HCT116 (cell line): ENCODE data around the gene ALOXE3. TPM values are rescaled to one million over a fixed set of nuclear protein-coding genes. Genes with fewer than 3 reads are reported as not detected.
"Not testable (repeated sequence)": the region's sequence is repeated elsewhere in the genome, so short reads cannot be mapped to it uniquely, and the experiment has no call there.

Experiments used
- ATAC-seq: fragments of 200-7000 bp; cut with Tn5 transposase; 2 replicates; pipeline ENCODE4 v1.9.1; 2020; ENCODE audit warnings: mild to moderate bottlenecking, moderate library complexity
- BruUV-seq: library from RNA; stranded (reverse); fragments of 400-500 nt; replicated peaks from 2 replicates; lab custom pipeline; 2021; lab: Mats Ljungman, UMichigan
- CTCF ChIA-PET: fragments of 300-600 bp; sonication (Branson Sonifier 250); formaldehyde crosslinking; loops from one replicate; lab custom pipeline; 2021; ENCODE audit warnings: antibody characterized with exemption; lab: Charles Lee
- POLR2A ChIA-PET: fragments of 300-600, 350-600 bp; sonication (Branson Sonifier 250); formaldehyde crosslinking; loops from one replicate; lab custom pipeline; 2021; ENCODE audit warnings: antibody characterized with exemption; lab: Charles Lee
- RAD21 ChIA-PET, 2 experiments: fragments of 300-600 bp; sonication (Branson Sonifier 250); formaldehyde crosslinking; loops; one replicate each; lab custom pipeline; 2023; ENCODE audit warnings: low total read pairs in 2 of 2; ENCODE audit not compliant: uncharacterized antibody in 2 of 2, unreplicated experiment in 2 of 2, low non-redundant PET in 1 of 2; lab: Charles Lee
- DNase-seq: peaks from one replicate; pipeline ENCODE4 v3.0.0-alpha.2; 2010; ENCODE audit warnings: low read depth, low spot score
- H2AFZ ChIP-seq: fragments of 200-600 bp; shearing (Covaris generic), sonication (generic); 2 replicates; pipeline ENCODE4 v1.6.1; 2017; ENCODE audit warnings: low read depth, mixed run types, mixed read lengths, antibody characterized with exemption, low read length; ENCODE audit not compliant: poor library complexity, severe bottlenecking
- H3K27ac ChIP-seq: 2 replicates; pipeline ENCODE4 v1.5.1; 2012; ENCODE audit warnings: low read depth, low read length
- H3K27me3 ChIP-seq: fragments of 200-600 bp; sonication (generic); 2 replicates; pipeline ENCODE4 v1.6.1; 2016; ENCODE audit warnings: mixed run types, low read length, mixed read lengths; ENCODE audit not compliant: insufficient read depth
- H3K36me3 ChIP-seq, 2 experiments: fragments of 200-500 bp in 1 of 2; fragments of 200-600 bp in 1 of 2; sonication (Bioruptor generic) in 1 of 2; sonication (generic) in 1 of 2; 2 replicates each; pipeline versions ENCODE4 v1.5.1 to v1.6.1; 2014 to 2016; ENCODE audit warnings: low read length in 2 of 2, inconsistent platforms in 1 of 2, mixed read lengths in 1 of 2, mixed run types in 1 of 2; ENCODE audit not compliant: insufficient read depth in 2 of 2, control insufficient read depth in 1 of 2
- H3K4me1 ChIP-seq, 2 experiments: fragments of 200-600 bp in 1 of 2; sonication (generic) in 1 of 2; 2 replicates each; pipeline versions ENCODE4 v1.5.1 to v1.6.1; 2012 to 2017; ENCODE audit warnings: low read length in 2 of 2, inconsistent platforms in 1 of 2, mild to moderate bottlenecking in 1 of 2, mixed read lengths in 1 of 2, mixed run types in 1 of 2, moderate library complexity in 1 of 2; ENCODE audit not compliant: insufficient read depth in 2 of 2, control insufficient read depth in 1 of 2
- H3K4me2 ChIP-seq: fragments of 200-600 bp; sonication (generic); 2 replicates; pipeline ENCODE4 v1.6.1; 2017; ENCODE audit warnings: mixed run types, low read length, mixed read lengths
- H3K4me3 ChIP-seq, 2 experiments: fragments of 200-600 bp in 1 of 2; sonication (generic) in 1 of 2; replicated peaks in 1 of 2; 2 replicates each; pipeline ENCODE4 v1.5.1; 2011 to 2016; ENCODE audit warnings: low read length in 2 of 2, control low read depth in 1 of 2, low read depth in 1 of 2, mild to moderate bottlenecking in 1 of 2, mixed read lengths in 1 of 2, mixed run types in 1 of 2
- H3K79me2 ChIP-seq: fragments of 200-600 bp; sonication (generic); 2 replicates; pipeline ENCODE4 v1.6.1; 2017; ENCODE audit warnings: mild to moderate bottlenecking, mixed run types, low read length, moderate library complexity, mixed read lengths; ENCODE audit not compliant: insufficient read depth
- H3K9ac ChIP-seq: fragments of 200-600 bp; sonication (generic); 2 replicates; pipeline ENCODE4 v1.6.1; 2016; ENCODE audit warnings: low read length, mixed read lengths
- H3K9me2 ChIP-seq: fragments of 200-600 bp; sonication (generic), shearing (Covaris generic); 2 replicates; pipeline ENCODE4 v1.6.1; 2017; ENCODE audit warnings: mixed run types, mild to moderate bottlenecking, moderate library complexity; ENCODE audit not compliant: insufficient read depth
- H3K9me3 ChIP-seq, 2 experiments: fragments of 200-500 bp in 1 of 2; fragments of 200-600 bp in 1 of 2; sonication (Bioruptor generic) in 1 of 2; sonication (generic) in 1 of 2; 2 replicates each; pipeline ENCODE4 v1.6.1; 2014 to 2017; ENCODE audit warnings: low read length in 2 of 2, mixed read lengths in 2 of 2, inconsistent platforms in 1 of 2, low read depth in 1 of 2, mild to moderate bottlenecking in 1 of 2, mixed run types in 1 of 2, moderate library complexity in 1 of 2; ENCODE audit not compliant: control insufficient read depth in 1 of 2, insufficient read depth in 1 of 2
- H4K20me1 ChIP-seq: fragments of 200-600 bp; sonication (generic), shearing (Covaris generic); 2 replicates; pipeline ENCODE4 v1.6.1; 2017; ENCODE audit warnings: mixed run types, mild to moderate bottlenecking, moderate library complexity; ENCODE audit not compliant: insufficient read depth
- ATF3 ChIP-seq: IDR thresholded peaks from 2 replicates; pipeline ENCODE4 v1.6.1; 2012
- MAX ChIP-seq: IDR thresholded peaks from 2 replicates; pipeline ENCODE4 v1.6.1; 2012
- POLR2AphosphoS5 ChIP-seq: IDR thresholded peaks from 2 replicates; pipeline ENCODE4 v1.6.1; 2011; ENCODE audit warnings: mild to moderate bottlenecking, low read depth, low read length, moderate library complexity
- RAD21 ChIP-seq: IDR thresholded peaks from 2 replicates; pipeline ENCODE4 v1.6.1; 2012; ENCODE audit warnings: low read depth, mild to moderate bottlenecking
- SP1 ChIP-seq: IDR thresholded peaks from 2 replicates; pipeline ENCODE4 v1.6.1; 2012; ENCODE audit warnings: low read depth
- TCF7L2 ChIP-seq: IDR thresholded peaks from 2 replicates; pipeline ENCODE4 v1.7.0; 2011; ENCODE audit warnings: borderline replicate concordance, inconsistent platforms; ENCODE audit not compliant: insufficient read depth, insufficient read length; ENCODE audit errors: extremely low read depth
- YY1 ChIP-seq: IDR thresholded peaks from 2 replicates; pipeline ENCODE4 v1.6.1; 2011; ENCODE audit warnings: low read length, low read depth, moderate library complexity, mild to moderate bottlenecking; ENCODE audit not compliant: insufficient replicate concordance; ENCODE audit errors: extremely low read depth
- ZBTB33 ChIP-seq: IDR thresholded peaks from 2 replicates; pipeline ENCODE4 v1.6.1; 2011; ENCODE audit warnings: mild to moderate bottlenecking, low read length, moderate library complexity; ENCODE audit not compliant: insufficient replicate concordance; ENCODE audit errors: extremely low read depth
- ZFX ChIP-seq: fragments of 450-650 bp; IDR thresholded peaks from 2 replicates; pipeline ENCODE4 v1.6.1; 2017
- ZNF274 ChIP-seq: fragments of 200-500 bp; sonication (Bioruptor generic); IDR thresholded peaks from 2 replicates; pipeline ENCODE4 v1.6.1; 2014; ENCODE audit warnings: mild to moderate bottlenecking, low read depth, low read length, inconsistent platforms
- intact Hi-C: fragments of 100-400 bp; cut with micrococcal nuclease; formaldehyde crosslinking; loops from 2 replicates; pipeline ENCODE4 v1.10.0; 2022
- total RNA-seq: library from RNA; stranded (reverse); gene quantifications from one replicate; pipeline ENCODE4 v1.2.1, GENCODE V29; 2021; ENCODE audit not compliant: unreplicated experiment

Gene ALOXE3
- total RNA-seq, 1 experiment from 2014 or later, result 3.5 TPM

GRCh38 chr17:8108972-8109660, 9.2 kb downstream of the ALOXE3 start:
- H3K9me2 ChIP-seq, result no peaks in the 10 kb centered on the region
- no peaks in the 10 kb centered on the region for H4K20me1 ChIP-seq
- TF ChIP-seq RAD21, result no peak
- TF ChIP-seq ATF3, result no peak
- TF ChIP-seq POLR2AphosphoS5, result no peak
- TF ChIP-seq ZNF274, result no peak
- no peak for TF ChIP-seq TCF7L2
- no peak for TF ChIP-seq YY1
- no peak for TF ChIP-seq SP1
- TF ChIP-seq ZBTB33, result no peak
- no peak for TF ChIP-seq MAX
- no peak for TF ChIP-seq ZFX
- H3K79me2 ChIP-seq, result no peaks in the 10 kb centered on the region
- no peaks in the 10 kb centered on the region for H3K27me3 ChIP-seq
- no peak overlapping the region for H3K4me2 ChIP-seq
- no peak overlapping the region for H2AFZ ChIP-seq
- H3K27ac ChIP-seq, result no peak overlapping the region
- no peak overlapping the region for H3K9ac ChIP-seq
- ATAC-seq (no peak), DNase-seq (no peak)
- RAD21 ChIA-PET, result no interaction called here
- no peaks in the 10 kb centered on the region for H3K9me3 ChIP-seq
- no peaks in the 10 kb centered on the region for H3K36me3 ChIP-seq
- CTCF ChIA-PET, result interaction anchor here (0.6 to 2.3 kb wide), 6 partner anchors 10 to 49 kb away, joined by 3 to 10 read pairs (median 4); no protein-coding TSS in a partner anchor
- no TSS peak for BruUV-seq
- intact Hi-C loops, result no loop called here
- POLR2A ChIA-PET, result no interaction called here
- peaks cover 0 to 9% of the 10 kb centered on the region in 2 experiments; a peak in 2 of 4 replicates for H3K4me1 ChIP-seq
- H3K4me3 ChIP-seq, result no peak overlapping the region

- RAD21 ChIA-PET, H3K9ac ChIP-seq, H3K9me3 ChIP-seq, H3K4me2 ChIP-seq, H3K79me2 ChIP-seq, intact Hi-C loops, BruUV-seq, DNase-seq, H3K27ac ChIP-seq, ATAC-seq, H4K20me1 ChIP-seq, H3K27me3 ChIP-seq, H3K36me3 ChIP-seq, H3K4me3 ChIP-seq, H3K9me2 ChIP-seq, H2AFZ ChIP-seq: not testable (repeated sequence)
- ChIA-PET CTCF (interaction anchor here (1.0 to 2.2 kb wide), 4 partner anchors 12 to 47 kb away, joined by 3 to 8 read pairs (median 4); no protein-coding TSS in a partner anchor), POLR2A (interaction anchor here (1.9 kb wide), 1 partner anchor 13 kb away, joined by 5 read pairs; no protein-coding TSS in a partner anchor)
- H3K4me1 ChIP-seq, result peaks cover 0 to 19% of the 10 kb centered on the region in 2 experiments; a peak in 3 of 4 replicates
Observed at GRCh38 chr17:8106980-8107379, 11.3 kb downstream of the ALOXE3 start.
